ENCODE results near the gene ACOT11.
"Not testable (repeated sequence)": the region's sequence is repeated elsewhere in the genome, so short reads cannot be mapped to it uniquely, and the experiment has no call there.

Gene ACOT11

GRCh38 chr1:54547601-54548388 lies at the start of gene ACOT11:
Gene ACOT11 (plus strand): TSS chr1:54548228. CDS start chr1:54548310, 82 bp downstream.
- DNase-seq (ENCODE audit: low read depth in 3 of 3, low spot score in 1 of 3), result no peak

GRCh38 chr1:54498383-54499096 lies 49.5 kb upstream of the ACOT11 start:
- no peak for DNase-seq (ENCODE audit: low read depth in 3 of 3, low spot score in 1 of 3)

GRCh38 chr1:54499097-54499359 lies 49.0 kb upstream of the ACOT11 start:
- DNase-seq (ENCODE audit: low read depth in 3 of 3, low spot score in 1 of 3), result no peak

- no peak for DNase-seq (ENCODE audit: low read depth in 3 of 3, low spot score in 1 of 3)
Observed at GRCh38 chr1:54499360-54500106, 48.5 kb upstream of the ACOT11 start.

GRCh38 chr1:54500107-54500431 lies 48.0 kb upstream of the ACOT11 start:
- no peak for DNase-seq (ENCODE audit: low read depth in 3 of 3, low spot score in 1 of 3)

- DNase-seq (ENCODE audit: low read depth in 3 of 3, low spot score in 1 of 3), result no peak
Observed at GRCh38 chr1:54501849-54502248, 46.2 kb upstream of the ACOT11 start.

- no peak for DNase-seq (ENCODE audit: low read depth in 3 of 3, low spot score in 1 of 3)
Observed at GRCh38 chr1:54502342-54502741, 45.7 kb upstream of the ACOT11 start.

- no peak for DNase-seq (ENCODE audit: low read depth in 3 of 3, low spot score in 1 of 3)
Observed at GRCh38 chr1:54506594-54506993, 41.4 kb upstream of the ACOT11 start.

- DNase-seq (ENCODE audit: low read depth in 3 of 3, low spot score in 1 of 3), result no peak
Observed at GRCh38 chr1:54507033-54507870, 40.8 kb upstream of the ACOT11 start.

- DNase-seq (ENCODE audit: low read depth in 3 of 3, low spot score in 1 of 3), result no peak
Observed at GRCh38 chr1:54510715-54511270, 37.2 kb upstream of the ACOT11 start.

GRCh38 chr1:54513921-54514580 lies 34.0 kb upstream of the ACOT11 start:
- not testable (repeated sequence) for DNase-seq (ENCODE audit: low read depth in 3 of 3, low spot score in 1 of 3)

GRCh38 chr1:54516249-54516920 lies 31.6 kb upstream of the ACOT11 start:
- DNase-seq (ENCODE audit: low read depth in 3 of 3, low spot score in 1 of 3), result no peak

- DNase-seq (ENCODE audit: low read depth in 3 of 3, low spot score in 1 of 3), result no peak
Observed at GRCh38 chr1:54517496-54517895, 30.5 kb upstream of the ACOT11 start.

GRCh38 chr1:54518489-54518888 lies 29.5 kb upstream of the ACOT11 start:
- DNase-seq (ENCODE audit: low read depth in 3 of 3, low spot score in 1 of 3), result no peak

- DNase-seq (ENCODE audit: low read depth in 3 of 3, low spot score in 1 of 3), result no peak
Observed at GRCh38 chr1:54519709-54520108, 28.3 kb upstream of the ACOT11 start.

GRCh38 chr1:54520631-54521321 lies 27.3 kb upstream of the ACOT11 start:
- no peak for DNase-seq (ENCODE audit: low read depth in 3 of 3, low spot score in 1 of 3)

- DNase-seq (ENCODE audit: low read depth in 3 of 3, low spot score in 1 of 3), result not testable (repeated sequence)
Observed at GRCh38 chr1:54526565-54526964, 21.5 kb upstream of the ACOT11 start.

- no peak for DNase-seq (ENCODE audit: low read depth in 3 of 3, low spot score in 1 of 3)
Observed at GRCh38 chr1:54528613-54529012, 19.4 kb upstream of the ACOT11 start.

GRCh38 chr1:54532033-54532432 lies 16.0 kb upstream of the ACOT11 start:
- no peak for DNase-seq (ENCODE audit: low read depth in 3 of 3, low spot score in 1 of 3)
